GM23338 (cell line): ENCODE results near the gene NCOA4.
"Not testable (repeated sequence)": the region's sequence is repeated elsewhere in the genome, so short reads cannot be mapped to it uniquely, and the experiment has no call there.

Experiments used
- CREB1 ChIP-seq: fragments of 250-450 bp; sonication (Bioruptor Pico); IDR thresholded peaks from 2 replicates; pipeline ENCODE4 v1.5.0; 2020; ENCODE audit warnings: low read depth, mild to moderate bottlenecking, moderate library complexity
- CTCF ChIP-seq, 2 experiments: fragments of 200-600 bp in 1 of 2; sonication (generic) in 1 of 2; conservative IDR thresholded peaks; 2 replicates each; pipeline versions ENCODE4 v1.5.1 to v1.6.1; 2016 to 2017; ENCODE audit warnings: antibody characterized with exemption in 2 of 2, low read depth in 2 of 2, mild to moderate bottlenecking in 2 of 2, moderate library complexity in 1 of 2
- ETS1 ChIP-seq: IDR thresholded peaks from 2 replicates; pipeline ENCODE4 v1.6.1; 2016; ENCODE audit warnings: antibody characterized with exemption
- EZH2 ChIP-seq: fragments of 200-600 bp; sonication (generic); IDR thresholded peaks from one replicate; pipeline ENCODE4 v1.8.0; 2017; ENCODE audit warnings: antibody characterized with exemption, mild to moderate bottlenecking, low read depth; ENCODE audit not compliant: unreplicated experiment
- EZH2phosphoT487 ChIP-seq: fragments of 200-600 bp; sonication (generic); IDR thresholded peaks from one replicate; pipeline ENCODE4 v1.8.1; 2018; ENCODE audit warnings: antibody characterized with exemption; ENCODE audit not compliant: unreplicated experiment
- JUNB ChIP-seq: IDR thresholded peaks from one replicate; pipeline ENCODE4 v1.6.1; 2016; ENCODE audit warnings: antibody characterized with exemption; ENCODE audit not compliant: unreplicated experiment
- POLR2AphosphoS5 ChIP-seq: IDR thresholded peaks from 2 replicates; pipeline ENCODE4 v1.6.1; 2016; ENCODE audit warnings: antibody characterized with exemption, low read depth
- STAT1 ChIP-seq: IDR thresholded peaks from one replicate; pipeline ENCODE4 v1.6.1; 2016; ENCODE audit warnings: antibody characterized with exemption; ENCODE audit not compliant: unreplicated experiment

GRCh38 chr10:45971019-45971418 lies 59.4 kb downstream of the NCOA4 start:
- not testable (repeated sequence) for TF ChIP-seq CTCF (conservative IDR thresholded peaks at IDR 0.05; ENCODE audit: low read depth in 2 of 2); POLR2AphosphoS5; ETS1; STAT1; EZH2; JUNB; EZH2phosphoT487; CREB1 (CRISPR knock-in tag)
